ENCODE measurements around the gene HEXB. TPM values are rescaled to one million over a fixed set of nuclear protein-coding genes. Genes with fewer than 3 reads are reported as not detected.
A peak's percentile ranks its signal among the peaks of the same experiment; 100 is the strongest.

Gene HEXB
- total RNA-seq, 1 experiment from 2014 or later = 56.3 TPM

GRCh38 chr5:74766849-74767578 lies 82.0 kb downstream of the HEXB start, which contains the start of the genes GFM2 and NSA2:
Gene GFM2 (minus strand): TSS chr5:74767117. CDS start chr5:74763742, 3,375 bp downstream.
Gene NSA2 (plus strand): TSS chr5:74767249. CDS start chr5:74767361, 112 bp downstream.
- H3K79me2 ChIP-seq (ENCODE audit: insufficient read depth, low read length) = peaks cover 15% of the 10 kb centered on the region; the same call in 1 of the 2 replicates

More at GRCh38 chr5:74766849-74767578, 82.0 kb downstream of the HEXB start, which contains the start of the genes GFM2 and NSA2:
- Histone ChIP-seq H2AFZ (ENCODE audit: low read length) (no peak within 1 kb of the TSS), H3K9ac (ENCODE audit: extremely low read depth, insufficient read length, low read length) (peak within 1 kb of the TSS; percentile 60), H2AK5ac (ENCODE audit: insufficient read length, low read length) (no peak within 1 kb of the TSS), H4K20me1 (ENCODE audit: control insufficient read depth, insufficient read depth, insufficient read length) (no peaks in the 10 kb centered on the region), H2BK15ac (ENCODE audit: low read depth, low read length) (no peak within 1 kb of the TSS), H4K5ac (ENCODE audit: insufficient read length, low read depth, low read length) (no peak within 1 kb of the TSS), H3K4ac (ENCODE audit: low read depth, low read length) (no peak within 1 kb of the TSS), H4K91ac (ENCODE audit: insufficient read length, low read depth, low read length) (no peak within 1 kb of the TSS), H3K56ac (ENCODE audit: insufficient read length, low read depth, low read length) (no peak within 1 kb of the TSS), H3K27ac (ENCODE audit: insufficient read length, low read depth, low read length) (no peak within 1 kb of the TSS), H3K23me2 (ENCODE audit: insufficient read length, low read depth, low read length, poor library complexity, severe bottlenecking) (peaks cover 3% of the 10 kb centered on the region), H2BK12ac (ENCODE audit: insufficient read length, low read depth, low read length) (no peak within 1 kb of the TSS), H3K4me2 (ENCODE audit: insufficient read depth, insufficient read length, low read length) (peak within 1 kb of the TSS; percentile 97), H3T11ph (ENCODE audit: low read length) (no peak within 1 kb of the TSS), H2BK5ac (ENCODE audit: insufficient read length, low read length) (no peak within 1 kb of the TSS), H4K8ac (replicated peaks; ENCODE audit: insufficient read length, low read depth, low read length) (no peak within 1 kb of the TSS), H2BK120ac (ENCODE audit: low read depth, low read length, poor library complexity, severe bottlenecking) (no peak within 1 kb of the TSS), H3K27me3 (ENCODE audit: insufficient read depth, low read length) (no peaks in the 10 kb centered on the region), H3K23ac (ENCODE audit: insufficient read length, low read depth, low read length) (no peak within 1 kb of the TSS), H3K79me1 (ENCODE audit: insufficient read depth, low read depth, low read length, poor library complexity, severe bottlenecking) (peaks cover 7% of the 10 kb centered on the region), H3K9me3 (ENCODE audit: control insufficient read depth, low read depth, low read length) (no peaks in the 10 kb centered on the region), H3K4me1 (ENCODE audit: insufficient read depth, low read length) (no peaks in the 10 kb centered on the region), H3K14ac (ENCODE audit: insufficient read depth, low read length) (no peak within 1 kb of the TSS), H2BK20ac (ENCODE audit: low read depth, low read length, poor library complexity, severe bottlenecking) (no peak within 1 kb of the TSS), H3K18ac (ENCODE audit: insufficient read length, low read depth, low read length) (no peak within 1 kb of the TSS)
- DNase-seq = peak; percentile 93
- WGBS (ENCODE audit: extremely low coverage, insufficient read length, low lambda C conversion rate) = no CpG with 5 or more reads among the region's 54 CpGs
- peak within 1 kb of the TSS; percentile 99 to 100 for H3K4me3 Mint-ChIP-seq
- peak within 1 kb of the TSS; percentile 97 to 99 (median 99) for H3K27ac Mint-ChIP-seq
- peaks cover 10 to 15% of the 10 kb centered on the region in 2 experiments for H3K4me1 Mint-ChIP-seq
- no peaks in the 10 kb centered on the region for H3K27me3 Mint-ChIP-seq (ENCODE audit: low read depth)
- TF ChIP-seq CTCF (conservative IDR thresholded peaks at IDR 0.05) = no peak
- H3K9me3 Mint-ChIP-seq = no peaks in the 10 kb centered on the region
- H3K36me3 Mint-ChIP-seq (ENCODE audit: insufficient read depth in 1 of 3, low read depth in 3 of 3) = peaks cover 18 to 43% (median 32%) of the 10 kb centered on the region in 3 experiments

Measured in H9 (cell line).